Right ventricle myocardium superior (tissue), 1 donor: ENCODE measurements around the gene EXOC6B. TPM values are rescaled to one million over a fixed set of nuclear protein-coding genes. Genes with fewer than 3 reads are reported as not detected.

Experiments
- ATAC-seq: fragments of 200-7000 bp; cut with Tn5 transposase; one replicate; pipeline ENCODE4 v1.9.1; 2020; ENCODE audit warnings: mild to moderate bottlenecking; ENCODE audit not compliant: poor library complexity
- DNase-seq: peaks from one replicate; pipeline ENCODE4 v3.0.0-alpha.2; 2020
- intact Hi-C: fragments of 100-400 bp; cut with DNase I; formaldehyde crosslinking; loops from one replicate; pipeline ENCODE4 v1.11.2; 2022
- total RNA-seq: library from RNA; stranded (reverse); fragmentation: NEBNext Ultra II Directional; extraction: Animal tissue kit (Norgen Biotek cat#: 25700); gene quantifications from one replicate; pipeline ENCODE4 v1.2.1, GENCODE V29; 2021
- donor health status: DM: no; HTN: yes; CAD: no; lungs with severe emphysema.

EXOC6B gene
- total RNA-seq, 1 donor from 2014 or later = 96.9 TPM

DNA sequence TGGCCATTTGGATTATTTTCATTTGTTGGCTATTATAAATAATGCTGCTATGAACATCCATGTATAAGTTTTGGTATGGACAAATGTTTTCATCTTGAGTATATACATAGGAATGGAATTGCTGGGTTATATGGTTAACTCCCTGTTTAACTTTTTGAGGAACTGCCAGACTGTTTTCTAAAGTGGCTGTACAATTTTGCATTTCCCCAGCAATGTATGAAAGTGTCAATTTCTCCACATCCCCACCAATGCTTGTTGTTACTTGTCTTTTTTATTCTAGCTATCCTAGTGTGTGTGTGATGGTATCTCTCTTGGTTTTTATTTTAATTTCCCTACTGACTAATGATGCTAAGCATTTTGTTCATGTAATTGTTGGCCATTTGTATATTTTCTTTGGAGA lies 587.5 kb downstream of the EXOC6B start:
- no peak for ATAC-seq
- DNase-seq = no peak
- intact Hi-C loops = no loop called here

DNA sequence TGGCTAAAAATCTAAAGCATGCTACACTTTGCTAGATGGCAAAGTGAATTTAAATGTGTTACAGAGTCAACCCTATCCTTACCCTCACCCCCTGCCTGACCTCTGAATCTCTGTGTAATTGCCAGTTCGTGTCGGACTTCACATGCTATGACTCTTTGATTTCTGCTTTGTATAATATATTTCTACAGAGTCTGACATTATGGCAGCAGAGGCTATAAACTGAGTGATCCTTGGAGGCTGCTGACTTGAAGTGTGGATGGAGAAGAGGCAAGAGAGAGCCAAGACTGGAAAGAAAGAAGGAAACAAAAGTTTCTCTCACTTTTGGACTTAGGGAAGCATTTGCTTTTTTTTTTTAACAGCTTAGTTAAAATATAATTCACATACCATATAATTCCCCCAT lies 588.3 kb downstream of the EXOC6B start:
- no peak for ATAC-seq
- DNase-seq = no peak
- intact Hi-C loops = no loop called here

DNA sequence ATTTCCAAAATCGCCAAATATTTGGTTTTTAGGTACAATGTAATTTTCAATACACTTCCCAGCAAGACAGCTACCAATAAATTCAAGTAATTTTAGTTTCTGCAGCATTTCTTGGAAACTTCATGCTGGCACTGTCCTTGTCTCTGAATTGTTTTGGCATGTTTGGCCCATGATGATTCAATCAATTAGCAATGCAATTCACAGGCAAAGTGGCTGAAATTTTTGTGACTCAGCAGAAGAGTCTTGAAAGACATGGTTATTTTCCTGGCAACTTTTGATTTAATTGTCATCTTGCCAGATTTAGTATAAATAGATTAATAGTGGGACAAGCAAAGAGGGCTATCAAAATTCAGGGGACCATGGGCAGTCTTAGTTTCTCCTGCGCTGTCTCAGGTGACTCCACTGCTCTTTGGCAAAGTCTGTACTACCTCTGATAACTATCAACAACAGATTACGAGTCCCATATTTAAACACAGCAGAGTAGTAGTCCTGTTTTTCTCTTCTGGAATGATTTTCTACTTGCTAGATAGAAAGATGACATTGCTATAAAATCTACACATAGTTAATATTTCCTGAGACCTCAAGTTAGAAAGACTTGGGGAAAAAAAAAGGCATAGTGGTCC lies 589.3 kb downstream of the EXOC6B start:
- ATAC-seq = no peak
- intact Hi-C loops = no loop called here
- DNase-seq = no peak

DNA sequence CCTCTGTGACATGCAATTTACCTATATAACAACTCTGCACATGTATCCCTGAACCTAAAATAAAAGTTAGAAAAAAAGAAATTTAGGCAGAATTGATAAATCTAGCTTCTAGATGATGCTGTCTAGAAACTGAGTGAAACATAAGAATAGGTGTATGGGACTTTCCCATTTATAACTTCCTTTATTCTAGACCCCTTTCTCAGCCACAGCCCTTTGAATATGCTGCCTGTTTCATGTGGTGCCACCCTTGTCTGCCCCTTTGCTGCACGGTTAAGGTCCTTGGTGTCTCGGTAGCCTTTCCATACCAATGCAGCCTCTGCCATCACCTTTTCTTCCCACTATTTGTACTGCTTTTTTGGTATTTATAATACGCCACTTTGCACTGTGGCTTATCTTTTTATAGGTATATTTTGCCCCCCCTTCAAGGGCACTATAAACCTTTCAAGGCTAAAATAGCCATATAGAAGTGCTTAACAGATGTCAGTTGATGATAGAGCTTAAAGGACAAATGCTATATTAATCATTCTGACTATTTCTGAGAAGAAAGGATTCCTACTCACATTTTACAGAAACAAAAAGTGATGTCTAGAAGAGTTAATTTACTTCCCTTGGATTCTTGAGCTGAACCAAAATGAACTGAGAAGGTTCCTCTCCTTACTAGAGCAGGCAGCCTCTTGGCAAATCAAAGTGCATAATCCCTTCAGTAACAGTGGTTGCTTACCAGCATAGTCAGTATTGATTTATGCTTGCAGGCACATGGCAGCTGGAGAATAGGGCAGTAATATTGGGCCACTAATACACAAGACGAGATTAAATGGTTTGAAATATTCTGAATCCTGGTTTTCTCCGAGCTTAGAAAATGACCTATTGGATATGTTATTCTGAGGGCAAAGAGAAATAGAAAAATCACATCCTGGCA lies 590.1 kb downstream of the EXOC6B start:
- ATAC-seq = no peak
- intact Hi-C loops = no loop called here

DNA sequence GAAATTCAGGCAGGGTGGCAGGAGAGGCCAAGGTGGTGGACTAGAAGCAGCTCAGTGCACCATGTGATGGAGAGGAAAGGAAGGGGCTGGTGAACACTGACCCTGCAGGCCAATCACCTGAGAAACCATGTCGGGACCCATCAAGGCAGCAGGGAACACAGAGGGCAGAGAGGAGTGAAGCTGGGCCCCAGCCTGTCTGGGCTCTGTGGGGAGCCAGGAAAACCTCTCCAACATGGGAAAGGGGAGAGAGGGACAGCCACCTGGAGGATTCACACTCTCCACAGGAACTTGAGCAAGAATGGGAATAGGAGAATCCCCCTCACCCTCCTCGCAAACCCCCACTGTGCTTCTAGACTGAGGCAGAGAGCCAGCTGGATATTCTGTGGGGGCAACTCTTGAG lies 592.6 kb downstream of the EXOC6B start:
- intact Hi-C loops = no loop called here
- DNase-seq (no peak), ATAC-seq (peak; percentile 34)

More for the DNA sequence above, 590.1 kb downstream of the EXOC6B start:
- no peak for DNase-seq

DNA sequence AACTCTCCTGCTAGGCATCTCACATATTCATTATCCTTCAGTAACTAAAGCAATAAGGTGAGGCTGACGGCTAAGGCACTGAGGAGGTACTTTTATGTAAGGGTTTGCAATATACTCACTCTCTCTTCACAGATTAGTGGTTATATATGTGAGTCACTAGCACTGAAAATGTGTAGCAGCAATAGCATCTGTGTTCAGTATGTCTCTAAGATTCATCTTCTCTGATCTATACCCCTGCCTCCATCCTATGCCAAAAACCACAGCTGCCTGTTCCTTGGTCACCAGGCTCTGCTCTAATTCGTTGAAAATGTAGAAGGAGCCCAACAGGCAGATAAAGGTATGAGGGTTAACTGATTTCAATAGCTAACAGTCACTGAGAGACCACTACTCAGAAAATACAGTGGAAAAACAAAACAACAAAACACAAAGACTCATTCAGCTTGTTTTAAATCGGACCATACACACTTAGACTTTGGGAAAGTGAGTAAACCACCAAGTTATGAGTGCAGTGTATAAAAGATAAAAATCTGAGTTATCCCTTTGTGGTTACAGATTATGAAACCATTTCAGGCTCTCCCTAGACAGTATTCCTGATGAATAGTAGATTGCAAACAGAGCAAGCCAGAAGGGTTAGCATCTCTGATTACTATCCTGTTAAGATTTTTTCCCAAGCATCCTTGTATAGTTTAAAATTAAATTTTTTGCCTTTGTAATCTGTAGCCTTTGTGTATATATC lies 602.8 kb downstream of the EXOC6B start:
- intact Hi-C loops = no loop called here

DNA sequence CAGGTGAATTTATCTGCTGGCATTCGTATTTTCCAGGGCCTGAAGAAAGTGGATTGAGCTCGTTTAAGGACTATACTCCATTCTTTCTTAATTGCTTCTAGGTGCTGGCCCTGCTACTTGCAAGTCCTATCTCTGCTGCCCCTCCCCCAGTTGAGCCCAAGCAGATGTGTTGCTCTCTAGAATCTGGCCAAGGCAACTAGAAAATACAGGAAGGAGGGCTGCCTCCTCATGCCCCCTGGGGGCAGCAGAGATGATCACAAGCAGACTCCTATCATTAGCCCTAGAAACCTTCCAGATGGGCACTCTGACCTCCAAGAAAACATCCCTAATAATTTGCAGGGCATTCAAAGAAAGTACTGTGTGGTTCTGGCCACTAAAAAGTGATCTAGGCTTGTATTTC lies 605.7 kb downstream of the EXOC6B start:
- intact Hi-C loops = no loop called here
- no peak for ATAC-seq
- DNase-seq = no peak

More for the DNA sequence above, 602.8 kb downstream of the EXOC6B start:
- ATAC-seq (no peak), DNase-seq (no peak)

DNA sequence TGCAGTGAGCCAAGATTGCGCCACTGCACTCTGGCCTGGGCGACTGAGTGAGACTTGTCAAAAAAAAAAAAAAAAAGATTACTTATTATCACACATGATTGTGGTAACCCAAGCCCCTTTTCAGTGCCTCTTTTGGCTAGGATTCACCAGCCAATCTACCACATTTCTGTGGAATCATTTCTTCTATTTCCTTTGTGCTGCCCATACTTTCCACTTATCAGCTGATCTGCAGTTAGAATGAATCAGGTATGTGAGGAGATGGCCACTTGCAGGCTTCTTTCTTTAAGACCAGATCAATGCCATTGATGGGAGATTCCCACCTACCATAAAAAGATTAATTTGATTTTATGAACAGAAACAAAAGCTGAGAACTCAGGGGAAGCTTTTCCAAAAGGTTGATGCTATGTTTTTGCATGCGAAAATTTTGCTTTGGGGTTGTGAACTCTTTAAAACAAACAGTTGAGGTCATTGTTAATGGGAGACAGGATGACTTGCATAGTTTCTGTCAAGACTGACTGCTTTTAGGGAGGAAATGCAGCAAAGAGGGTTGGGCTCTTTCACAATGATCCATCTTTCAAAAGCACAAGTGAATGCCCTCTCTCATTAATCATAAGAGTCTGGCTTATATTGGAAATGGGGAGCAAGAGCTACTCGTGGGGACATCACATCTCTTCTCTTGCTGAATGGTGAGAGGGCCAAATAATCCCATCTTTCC lies 611.2 kb downstream of the EXOC6B start:
- ATAC-seq (no peak), DNase-seq (no peak)
- intact Hi-C loops = no loop called here

DNA sequence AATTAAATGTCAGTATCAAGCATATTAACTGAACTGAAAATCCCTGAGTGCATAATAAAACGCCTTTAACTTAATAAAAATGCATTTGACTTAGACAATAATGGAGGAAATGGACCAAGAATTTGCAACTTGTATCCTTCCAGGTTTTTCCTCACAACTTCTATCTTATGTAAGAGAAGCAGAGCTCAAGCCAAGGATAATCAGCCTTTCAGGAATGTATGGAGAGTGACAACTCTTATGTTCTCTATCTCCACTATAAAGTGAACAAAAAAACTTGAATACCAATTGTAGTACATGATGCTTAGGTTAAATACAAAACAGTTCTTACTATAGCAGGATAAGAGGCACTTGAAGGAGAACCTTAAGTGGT lies 613.4 kb downstream of the EXOC6B start:
- ATAC-seq (no peak), DNase-seq (no peak)
- intact Hi-C loops = no loop called here

DNA sequence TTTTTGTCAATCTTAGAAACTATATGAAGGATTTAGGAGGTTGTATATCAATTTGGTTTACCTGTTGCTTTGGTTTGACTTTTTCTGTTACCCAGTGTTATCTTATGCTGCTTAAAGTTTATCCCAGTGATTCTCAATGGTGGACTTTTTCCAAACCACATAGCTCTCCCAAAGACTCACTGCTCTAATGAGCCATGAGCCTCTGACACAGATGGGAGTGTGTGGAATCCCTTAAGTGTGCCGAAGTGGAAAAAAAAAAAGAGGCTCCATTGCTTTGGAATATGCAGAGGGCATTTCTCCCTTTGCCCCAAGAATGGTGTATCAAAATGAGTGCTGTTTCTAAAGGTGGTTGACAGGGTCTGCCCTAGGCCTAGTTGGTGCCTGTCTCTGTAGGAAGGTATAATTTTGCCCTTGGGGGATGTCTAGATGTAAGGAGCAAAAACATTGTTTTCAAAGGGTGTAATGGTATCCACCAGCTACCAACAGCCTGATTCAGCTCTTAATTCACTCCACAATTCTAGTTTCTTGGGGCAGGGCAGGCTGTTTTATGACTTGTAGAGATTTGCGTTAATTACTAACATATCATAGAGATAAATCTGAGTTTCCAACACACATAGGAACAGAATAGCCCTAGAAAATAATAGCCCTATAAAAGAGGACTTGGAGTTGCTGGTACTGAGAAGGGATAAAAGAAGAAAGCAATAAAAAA lies 613.9 kb downstream of the EXOC6B start:
- intact Hi-C loops = no loop called here

DNA sequence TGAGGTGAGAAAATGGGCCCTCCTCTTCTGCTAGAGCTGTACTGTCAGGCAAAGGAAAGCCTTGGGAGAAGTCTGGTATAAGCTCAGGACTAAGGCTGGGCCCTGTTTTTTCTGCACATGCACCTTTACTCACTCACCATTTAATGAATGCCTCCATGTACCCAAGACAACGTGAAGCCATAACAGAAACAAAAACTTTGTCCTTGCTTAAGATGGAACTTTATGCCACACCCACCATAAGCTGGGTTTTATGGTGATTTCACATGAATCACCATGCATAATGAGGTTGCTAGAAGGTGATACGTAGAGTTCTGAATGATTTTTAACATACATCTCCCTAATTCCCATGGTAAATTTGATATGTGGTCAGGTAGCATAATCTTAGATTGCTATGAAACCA lies 614.5 kb downstream of the EXOC6B start:
- ATAC-seq = no peak
- DNase-seq = no peak
- intact Hi-C loops = no loop called here

More for the DNA sequence above, 613.9 kb downstream of the EXOC6B start:
- ATAC-seq = no peak
- DNase-seq = no peak

DNA sequence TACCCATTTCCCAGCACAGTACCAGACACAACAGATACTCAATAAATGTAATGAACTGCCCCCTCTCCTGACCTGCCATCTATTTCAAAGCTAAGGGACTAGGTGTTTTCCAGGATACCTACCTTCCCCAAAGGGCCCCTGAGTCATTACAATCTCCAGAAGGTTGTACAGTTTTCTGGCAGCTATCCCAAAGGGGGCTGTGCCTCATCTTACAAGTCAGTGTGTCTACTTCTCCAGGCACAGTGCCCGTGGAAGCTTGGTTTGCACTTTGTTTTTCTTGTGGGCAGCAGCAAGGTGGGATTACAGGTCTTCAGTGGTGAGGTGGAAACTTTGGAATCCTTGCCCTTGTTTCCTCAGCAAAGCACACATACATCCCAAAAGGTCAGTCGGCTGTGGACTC lies 615.4 kb downstream of the EXOC6B start:
- ATAC-seq (no peak), DNase-seq (no peak)
- intact Hi-C loops = no loop called here

DNA sequence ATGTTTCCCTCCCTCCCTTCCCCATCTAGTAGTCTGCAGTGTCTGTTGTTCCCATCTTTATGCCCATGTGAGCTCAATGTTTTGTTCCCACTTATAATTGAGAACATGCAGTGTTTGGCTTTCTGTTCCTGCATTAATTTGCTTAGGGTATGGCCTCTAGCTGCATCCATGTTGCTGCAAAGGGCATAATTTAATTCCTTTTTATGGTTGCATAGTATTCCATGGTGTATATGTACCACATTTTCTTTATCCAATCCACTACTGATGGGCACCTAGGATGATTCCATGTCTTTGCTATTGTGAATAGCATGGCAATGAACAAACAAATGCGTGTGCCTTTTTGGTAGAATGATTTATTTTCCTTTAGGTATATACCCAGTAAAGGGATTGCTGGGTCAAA lies 617.6 kb downstream of the EXOC6B start:
- intact Hi-C loops = no loop called here
- DNase-seq (no peak), ATAC-seq (no peak)

DNA sequence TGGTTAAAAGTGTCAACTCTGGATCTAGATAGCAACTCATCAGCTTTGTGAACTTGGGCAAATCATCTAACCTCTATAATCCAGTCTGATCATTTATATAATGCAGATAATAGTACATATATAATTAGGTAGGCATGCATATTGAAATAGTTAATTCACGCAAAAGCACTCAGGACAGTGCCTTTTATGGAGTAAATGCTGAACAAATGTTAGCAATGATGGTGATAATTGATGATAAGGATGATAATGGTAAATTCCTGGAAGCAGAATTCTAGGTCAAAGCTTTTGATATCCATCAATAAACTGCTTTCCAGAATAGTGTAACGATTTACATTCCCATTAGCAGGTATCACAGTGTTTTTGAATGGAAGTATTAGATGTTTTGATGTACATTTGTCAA lies 618.5 kb downstream of the EXOC6B start:
- ATAC-seq (no peak), DNase-seq (no peak)
- intact Hi-C loops = no loop called here

DNA sequence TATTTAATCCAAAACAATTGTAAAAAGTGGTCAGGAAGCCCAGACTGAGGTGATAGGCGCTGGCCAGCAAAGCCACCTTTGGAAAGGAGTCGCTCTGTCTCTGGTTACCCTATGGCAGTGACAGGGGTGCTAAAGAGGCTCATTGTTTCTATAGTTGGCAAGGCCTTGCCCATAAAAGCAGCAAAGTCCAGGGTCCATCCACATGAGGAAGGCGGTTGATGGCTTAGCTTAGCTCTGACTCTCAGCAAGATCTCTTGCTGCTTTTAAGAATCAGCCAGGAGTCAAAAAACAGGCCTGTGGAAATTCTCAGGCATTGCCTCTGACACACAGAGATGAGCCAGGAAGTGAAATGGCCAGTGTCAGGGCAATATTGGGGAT lies 620.3 kb downstream of the EXOC6B start:
- intact Hi-C loops = no loop called here
- DNase-seq (no peak), ATAC-seq (peak; percentile 45)

DNA sequence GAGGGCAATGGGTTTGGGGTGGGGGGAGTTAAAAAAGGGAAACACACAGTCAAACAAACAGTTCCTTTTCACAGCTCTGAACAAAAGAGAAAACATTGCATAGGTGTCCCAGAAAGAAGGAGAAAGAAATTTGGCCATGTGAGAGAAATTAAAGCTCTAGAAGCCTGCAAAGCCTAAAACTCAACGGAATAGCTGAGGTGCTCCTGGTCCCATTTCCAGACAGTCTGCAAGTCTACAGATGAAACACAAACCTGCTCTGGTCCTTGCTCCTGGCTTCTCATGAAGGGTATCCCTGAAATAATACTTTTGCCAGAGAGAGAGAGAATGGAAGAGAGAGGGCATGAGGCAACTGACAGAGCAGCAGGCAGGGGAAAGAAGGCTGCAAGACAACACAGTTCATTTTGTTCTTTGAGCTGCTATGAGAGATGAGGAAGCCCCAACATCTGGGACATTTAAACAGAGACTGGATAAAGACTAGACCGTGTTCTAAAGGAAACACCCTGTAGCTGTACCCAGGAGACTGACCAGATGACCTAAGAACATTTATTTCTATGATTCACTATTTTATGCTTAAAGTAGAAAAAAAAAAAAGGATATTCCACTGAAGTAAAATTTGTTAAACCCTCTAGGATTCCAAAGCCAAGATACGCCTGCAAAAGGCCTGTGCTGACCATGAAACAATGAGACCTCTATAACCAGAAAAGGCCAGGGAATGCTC lies 620.9 kb downstream of the EXOC6B start:
- ATAC-seq (peak; percentile 88), DNase-seq (no peak)
- intact Hi-C loops = no loop called here

DNA sequence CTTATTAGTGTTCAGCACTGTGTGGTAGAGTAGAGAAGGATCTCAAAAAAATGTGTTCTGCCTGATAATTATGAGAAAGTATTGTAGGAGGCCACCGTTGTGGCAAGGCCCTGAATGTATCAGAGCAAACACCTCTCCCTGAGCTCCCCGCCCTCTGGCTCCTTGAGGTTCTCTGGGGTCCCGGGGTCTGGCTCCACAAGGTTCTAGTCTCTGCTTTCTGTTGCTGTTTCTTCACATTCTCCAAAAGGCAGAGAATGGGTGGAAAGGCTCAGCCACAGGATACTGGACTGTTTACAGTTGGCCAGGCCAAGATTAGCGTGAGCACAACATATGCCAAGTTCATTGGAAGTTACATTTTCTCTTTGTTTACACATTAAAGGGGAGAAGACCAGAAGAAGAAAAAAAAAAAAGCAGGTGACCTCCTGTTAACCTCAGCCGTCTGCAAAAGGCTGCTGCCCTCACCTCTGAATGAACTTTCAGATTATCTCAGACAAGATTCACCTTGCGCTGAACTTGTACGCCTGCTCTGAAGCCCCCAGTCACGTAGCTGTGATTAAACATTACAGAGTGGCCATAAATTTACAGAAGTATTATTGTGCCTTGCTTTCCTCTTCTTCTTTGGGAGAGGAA lies 621.6 kb downstream of the EXOC6B start:
- DNase-seq (no peak), ATAC-seq (peak; percentile 67)
- intact Hi-C loops = no loop called here
